GM12865 (cell line): Measurements from ENCODE around the gene AKIRIN2.

Source experiments
- DNase-seq: peaks from one replicate; pipeline ENCODE4 v3.0.0; 2010; ENCODE audit warnings: low read depth
- H3K4me3 ChIP-seq: 2 replicates; pipeline ENCODE4 v1.5.1; 2011; ENCODE audit warnings: mild to moderate bottlenecking, low read depth, low read length, control low read depth
- TF ChIP-seq, protein P1 (sequence below): IDR thresholded peaks from 2 replicates; pipeline ENCODE4 v1.5.1; 2011; ENCODE audit warnings: low read length, control low read depth, low read depth, inconsistent platforms; ENCODE audit not compliant: insufficient read depth; ENCODE audit errors: missing control alignments

The AKIRIN2 gene

DNA sequence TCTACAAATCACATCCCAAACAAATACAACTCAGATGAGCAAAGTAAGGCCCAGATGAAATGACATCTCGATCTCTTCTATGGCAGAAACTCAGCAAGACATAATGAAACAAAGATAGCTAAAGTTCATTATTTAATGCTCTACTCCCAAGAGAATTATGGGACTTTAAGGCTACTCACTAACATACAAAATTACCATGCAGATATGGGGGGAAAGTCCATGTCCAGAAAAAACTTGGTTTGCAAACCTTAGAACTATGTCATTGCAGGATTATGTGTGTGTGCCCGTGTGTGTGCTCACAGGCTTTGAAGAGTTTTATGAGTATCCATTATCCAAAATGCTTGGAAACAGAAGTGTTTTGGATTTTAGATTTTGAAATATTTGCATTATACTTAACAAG lies 34.0 kb downstream of the AKIRIN2 start:
- no peak overlapping the region for H3K4me3 ChIP-seq
- TF ChIP-seq, protein P1, sequence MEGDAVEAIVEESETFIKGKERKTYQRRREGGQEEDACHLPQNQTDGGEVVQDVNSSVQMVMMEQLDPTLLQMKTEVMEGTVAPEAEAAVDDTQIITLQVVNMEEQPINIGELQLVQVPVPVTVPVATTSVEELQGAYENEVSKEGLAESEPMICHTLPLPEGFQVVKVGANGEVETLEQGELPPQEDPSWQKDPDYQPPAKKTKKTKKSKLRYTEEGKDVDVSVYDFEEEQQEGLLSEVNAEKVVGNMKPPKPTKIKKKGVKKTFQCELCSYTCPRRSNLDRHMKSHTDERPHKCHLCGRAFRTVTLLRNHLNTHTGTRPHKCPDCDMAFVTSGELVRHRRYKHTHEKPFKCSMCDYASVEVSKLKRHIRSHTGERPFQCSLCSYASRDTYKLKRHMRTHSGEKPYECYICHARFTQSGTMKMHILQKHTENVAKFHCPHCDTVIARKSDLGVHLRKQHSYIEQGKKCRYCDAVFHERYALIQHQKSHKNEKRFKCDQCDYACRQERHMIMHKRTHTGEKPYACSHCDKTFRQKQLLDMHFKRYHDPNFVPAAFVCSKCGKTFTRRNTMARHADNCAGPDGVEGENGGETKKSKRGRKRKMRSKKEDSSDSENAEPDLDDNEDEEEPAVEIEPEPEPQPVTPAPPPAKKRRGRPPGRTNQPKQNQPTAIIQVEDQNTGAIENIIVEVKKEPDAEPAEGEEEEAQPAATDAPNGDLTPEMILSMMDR: no peak
- no peak for DNase-seq

DNA sequence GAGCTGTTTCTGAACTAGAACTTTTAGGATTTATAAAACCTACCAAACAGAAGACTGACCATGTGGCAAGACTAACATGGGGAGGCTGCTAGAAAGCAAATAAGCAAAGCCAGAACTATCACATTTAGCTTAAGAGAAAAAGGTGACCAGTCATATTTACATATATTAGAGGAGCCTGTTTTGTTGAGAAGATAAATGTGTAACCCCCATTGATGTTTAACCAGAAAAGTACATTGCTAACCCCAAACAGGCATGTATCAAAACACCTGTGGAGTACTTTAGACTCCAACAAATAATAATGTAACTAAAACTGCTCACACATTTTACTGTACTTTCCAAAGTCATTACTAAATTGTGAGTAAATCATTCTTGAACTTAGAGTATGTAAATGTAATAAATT lies 35.0 kb downstream of the AKIRIN2 start:
- no peak overlapping the region for H3K4me3 ChIP-seq
- TF ChIP-seq, protein P1: no peak
- no peak for DNase-seq

DNA sequence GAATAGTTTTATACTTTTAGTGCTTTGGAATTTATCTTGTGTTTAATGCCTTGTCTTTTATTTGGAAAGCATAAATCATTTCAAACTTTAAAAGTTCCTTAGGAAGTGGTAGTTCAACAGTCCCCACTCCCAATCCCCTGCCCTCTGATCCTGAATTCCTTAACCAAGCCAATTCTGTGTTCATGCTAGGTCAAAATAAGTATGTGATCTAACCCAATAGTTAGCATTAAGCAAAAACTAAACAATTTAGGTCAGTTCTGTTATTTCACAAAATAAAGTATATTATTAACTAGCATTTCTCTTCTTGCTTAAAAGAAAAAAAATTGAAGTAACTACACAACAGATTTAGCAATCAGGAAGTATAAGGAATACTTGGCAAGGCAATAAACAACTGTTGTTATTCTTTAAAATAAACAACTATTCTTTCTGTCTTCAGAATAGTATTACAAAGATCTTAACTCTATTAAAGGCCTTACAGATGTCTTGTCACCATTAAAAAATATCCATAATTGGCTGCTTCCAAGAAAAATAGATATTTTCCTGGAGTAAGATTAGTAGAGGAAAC lies 37.0 kb downstream of the AKIRIN2 start:
- no peak overlapping the region for H3K4me3 ChIP-seq
- DNase-seq: no peak
- TF ChIP-seq, protein P1: no peak

DNA sequence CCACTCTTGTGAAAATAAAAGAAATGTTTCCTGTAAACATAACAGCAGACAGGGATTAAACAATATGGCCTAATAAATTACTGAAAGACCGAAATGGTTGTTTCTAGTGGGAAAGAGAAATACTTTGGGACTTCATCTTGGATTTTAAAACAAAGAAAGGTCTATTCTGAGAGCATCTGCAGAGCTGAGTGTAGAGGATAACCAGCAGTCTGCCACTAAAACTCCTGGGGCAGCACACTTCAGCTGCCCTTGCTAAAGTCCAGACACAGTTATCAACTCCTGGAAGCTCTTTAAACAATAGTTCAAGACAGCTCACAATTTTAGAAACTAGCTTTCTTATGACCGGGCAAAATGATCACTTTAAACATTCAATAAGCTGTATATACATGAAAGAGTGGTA lies 38.6 kb downstream of the AKIRIN2 start:
- no peak overlapping the region for H3K4me3 ChIP-seq
- DNase-seq: no peak
- TF ChIP-seq, protein P1: no peak

DNA sequence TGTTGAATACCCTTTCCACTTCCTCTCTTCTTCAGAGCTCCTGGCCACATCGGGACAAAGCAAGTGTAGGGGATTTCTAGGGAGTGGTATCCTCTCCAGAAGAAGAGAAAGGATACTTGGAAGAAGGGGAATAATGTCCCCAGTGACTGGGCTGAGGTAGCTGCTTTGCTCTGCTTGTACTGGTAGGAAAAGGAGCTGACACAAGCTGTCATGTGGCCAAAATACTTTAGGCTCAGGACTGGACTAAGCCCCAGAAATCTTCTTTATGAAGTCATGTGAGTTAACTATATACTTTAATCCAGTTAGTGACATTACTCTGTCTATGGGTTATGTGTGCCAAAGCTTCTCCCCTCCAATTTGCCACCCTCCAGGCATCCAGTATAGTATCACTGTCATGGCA lies 40.5 kb downstream of the AKIRIN2 start:
- TF ChIP-seq, protein P1: no peak
- no peak overlapping the region for H3K4me3 ChIP-seq
- no peak for DNase-seq

DNA sequence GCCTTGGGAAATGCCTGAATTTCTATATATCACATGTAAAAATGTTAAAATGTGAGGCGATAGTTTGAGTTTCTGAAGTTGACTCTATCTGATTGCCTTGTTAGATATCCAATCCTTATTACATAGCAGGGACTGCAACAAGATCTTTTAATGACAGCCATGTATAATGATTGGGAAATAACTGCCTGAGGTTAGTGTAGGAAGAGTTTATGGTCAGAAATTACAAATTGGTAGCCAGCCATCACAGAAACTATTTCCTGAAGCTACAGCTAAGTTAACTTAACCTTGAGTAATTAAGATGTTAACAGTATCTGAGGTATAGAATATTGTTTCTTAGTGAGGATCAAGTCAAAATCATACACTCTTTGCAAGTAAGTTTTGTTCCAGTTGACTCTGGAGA lies 41.0 kb downstream of the AKIRIN2 start:
- TF ChIP-seq, protein P1: no peak
- H3K4me3 ChIP-seq: no peak overlapping the region
- DNase-seq: no peak

DNA sequence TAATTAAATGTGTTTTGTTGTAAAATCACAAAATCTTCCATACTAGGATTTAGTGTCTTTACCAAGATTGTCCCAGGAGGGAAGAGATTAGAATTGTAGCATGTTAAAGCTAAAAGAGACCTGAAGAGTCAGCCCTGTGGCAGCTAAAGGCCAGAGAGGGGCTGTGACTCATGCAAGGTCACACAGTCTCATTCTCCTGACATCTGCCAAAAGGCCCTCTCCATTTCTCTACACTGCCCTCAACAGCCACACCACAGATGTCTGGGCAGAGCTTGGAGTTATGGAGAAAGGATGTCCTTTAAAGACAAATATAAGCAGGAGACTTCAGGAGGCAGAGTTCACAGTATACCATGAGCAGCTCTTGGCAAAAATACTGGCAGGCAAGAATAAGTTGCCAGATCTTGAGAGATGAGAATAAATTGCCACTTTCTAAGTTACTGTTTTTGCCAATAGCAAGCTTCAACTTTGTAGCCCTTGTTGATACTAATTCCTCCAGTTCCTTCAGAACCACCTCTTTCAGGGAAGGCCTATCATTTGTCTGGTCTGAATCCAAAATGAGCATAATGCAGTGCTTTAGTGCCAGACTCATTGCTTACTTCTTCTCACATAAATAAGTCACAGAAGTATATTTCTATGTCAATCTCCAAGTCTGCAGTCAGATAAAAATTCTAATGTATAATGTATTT lies 41.7 kb downstream of the AKIRIN2 start:
- TF ChIP-seq, protein P1: no peak
- H3K4me3 ChIP-seq: no peak overlapping the region
- DNase-seq: no peak
